HK-2 (cell line): ENCODE results near the gene PGD.
"Not testable (repeated sequence)": the region's sequence is repeated elsewhere in the genome, so short reads cannot be mapped to it uniquely, and the experiment has no call there.

ENCODE experiments used
- DNase-seq: peaks from one replicate; pipeline ENCODE4 v3.0.0-alpha.2; 2018; ENCODE audit not compliant: unreplicated experiment

Gene PGD

DNA sequence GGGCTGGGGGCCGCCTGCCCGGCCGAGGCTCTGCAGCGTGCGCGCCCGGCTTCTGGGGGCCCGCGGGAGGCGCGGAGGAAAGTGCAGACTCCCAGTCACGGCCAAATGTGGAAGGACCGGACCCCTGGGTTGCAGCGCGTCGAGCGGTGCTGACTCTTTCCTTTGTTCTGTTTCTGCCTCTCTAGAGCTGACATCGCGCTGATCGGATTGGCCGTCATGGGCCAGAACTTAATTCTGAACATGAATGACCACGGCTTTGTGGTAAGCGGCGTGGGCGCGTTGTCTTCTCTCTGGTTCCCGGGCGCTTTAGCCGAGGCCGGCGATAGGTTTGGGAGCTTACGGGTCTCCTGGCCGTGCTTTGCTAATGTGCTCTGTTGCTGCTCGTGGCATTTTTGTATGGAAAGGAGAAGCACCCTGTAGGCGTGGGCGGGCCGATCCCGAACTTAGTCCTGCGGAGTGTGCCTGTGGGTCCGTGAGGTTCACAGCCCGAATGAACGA is 629 bp downstream of the PGD start:
- DNase-seq, result no peak

- DNase-seq, result no peak
Measured at GRCh38 chr1:10400013-10400412, 1.1 kb downstream of the PGD start.

DNA sequence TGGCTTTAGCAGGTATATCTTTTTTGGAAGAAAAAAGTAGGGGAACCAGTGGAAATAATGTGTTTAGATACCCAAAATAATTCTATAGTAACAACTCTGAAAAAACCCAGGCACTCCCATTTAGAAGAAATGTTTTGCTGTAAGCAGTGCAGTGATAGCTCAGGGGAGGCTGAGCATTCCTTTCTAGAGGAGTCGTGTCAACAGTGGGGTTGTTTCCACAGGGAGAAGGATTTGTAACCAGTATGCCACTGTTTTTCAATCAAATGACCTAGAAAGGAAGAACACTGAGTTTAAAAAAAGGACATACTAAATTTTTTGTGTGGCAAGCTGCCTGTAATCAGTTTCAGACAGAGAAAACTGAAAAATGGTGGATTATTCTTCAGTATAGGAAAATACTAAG is 2.4 kb downstream of the PGD start:
- DNase-seq, result no peak

- DNase-seq, result no peak
Measured at GRCh38 chr1:10402729-10403274, 3.9 kb downstream of the PGD start.

DNA sequence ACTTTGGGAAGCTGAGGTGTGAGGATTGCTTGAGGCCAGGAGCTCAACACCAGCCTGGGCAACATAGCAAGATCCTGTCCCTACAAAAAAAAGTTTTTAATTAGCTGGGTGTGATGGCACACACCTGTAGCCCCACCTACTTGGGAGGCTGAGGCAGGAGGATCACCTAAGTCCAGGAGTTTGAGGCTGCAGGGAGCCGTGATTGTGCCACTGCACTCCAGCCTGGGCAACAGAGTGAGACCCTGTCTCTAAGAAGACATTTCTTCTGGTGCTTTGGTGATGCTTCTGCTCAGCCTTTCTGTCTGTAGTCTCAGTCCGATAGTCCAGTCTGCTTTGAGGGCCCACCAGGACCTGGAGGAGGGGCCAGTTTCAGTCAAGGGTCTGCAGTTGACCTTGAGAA is 8.3 kb downstream of the PGD start:
- no peak for DNase-seq

- DNase-seq, result no peak
Measured at GRCh38 chr1:10415211-10415930, 16.5 kb downstream of the PGD start.

- DNase-seq, result not testable (repeated sequence)
Measured at GRCh38 chr1:10415967-10416366, 17.1 kb downstream of the PGD start.

GRCh38 chr1:10418741-10419140 is 19.9 kb downstream of the PGD start:
- DNase-seq, result not testable (repeated sequence)

DNA sequence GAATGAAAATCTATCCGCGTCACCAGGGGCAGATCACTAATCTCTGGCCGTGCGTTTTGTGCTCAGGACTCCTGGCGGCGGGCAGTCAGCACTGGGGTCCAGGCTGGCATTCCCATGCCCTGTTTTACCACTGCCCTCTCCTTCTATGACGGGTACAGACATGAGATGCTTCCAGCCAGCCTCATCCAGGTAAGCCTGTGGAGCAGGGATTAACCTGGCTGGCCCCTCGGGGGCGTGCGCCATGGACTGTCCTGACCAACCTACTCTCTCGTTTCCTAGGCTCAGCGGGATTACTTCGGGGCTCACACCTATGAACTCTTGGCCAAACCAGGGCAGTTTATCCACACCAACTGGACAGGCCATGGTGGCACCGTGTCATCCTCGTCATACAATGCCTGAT is 20.5 kb downstream of the PGD start:
- no peak for DNase-seq

DNA sequence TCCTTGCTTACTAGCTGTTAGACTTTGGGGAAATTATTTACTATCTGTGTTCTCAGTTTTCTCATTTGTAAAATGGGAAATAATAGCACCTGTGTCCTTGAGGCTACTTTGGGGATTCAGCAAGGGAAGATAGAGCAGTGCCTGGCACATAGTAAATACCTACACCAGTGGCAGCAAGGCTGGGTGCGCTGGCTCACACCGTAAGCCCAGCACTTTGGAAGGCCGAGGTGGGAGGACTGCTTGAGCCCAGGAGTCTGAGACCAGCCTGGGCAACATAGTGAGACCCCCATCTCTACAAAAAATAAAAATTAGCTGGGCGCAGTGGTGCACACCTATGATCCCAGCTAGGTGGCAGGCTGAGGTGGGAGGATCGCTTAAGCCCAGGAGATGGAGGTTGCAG is 22.8 kb downstream of the PGD start:
- no peak for DNase-seq

GRCh38 chr1:10424034-10424433 is 25.2 kb downstream of the PGD start:
- no peak for DNase-seq

GRCh38 chr1:10424651-10425050 is 25.8 kb downstream of the PGD start:
- DNase-seq, result no peak

- not testable (repeated sequence) for DNase-seq
Measured at GRCh38 chr1:10425826-10426534, 27.1 kb downstream of the PGD start.

DNA sequence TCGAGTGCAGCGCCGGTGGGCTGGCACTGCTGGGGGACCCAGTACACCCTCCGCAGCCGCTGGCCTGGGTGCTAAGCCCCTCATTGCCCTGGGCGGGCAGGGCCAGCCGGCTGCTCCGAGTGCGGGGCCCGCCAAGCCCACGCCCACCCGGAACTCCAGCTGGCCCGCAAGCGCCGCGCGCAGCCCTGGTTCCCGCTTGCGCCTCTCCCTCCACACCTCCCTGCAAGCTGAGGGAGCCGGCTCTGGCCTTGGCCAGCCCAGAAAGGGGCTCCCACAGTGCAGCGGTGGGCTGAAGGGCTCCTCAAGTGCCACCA is 27.6 kb downstream of the PGD start:
- DNase-seq, result not testable (repeated sequence)

DNA sequence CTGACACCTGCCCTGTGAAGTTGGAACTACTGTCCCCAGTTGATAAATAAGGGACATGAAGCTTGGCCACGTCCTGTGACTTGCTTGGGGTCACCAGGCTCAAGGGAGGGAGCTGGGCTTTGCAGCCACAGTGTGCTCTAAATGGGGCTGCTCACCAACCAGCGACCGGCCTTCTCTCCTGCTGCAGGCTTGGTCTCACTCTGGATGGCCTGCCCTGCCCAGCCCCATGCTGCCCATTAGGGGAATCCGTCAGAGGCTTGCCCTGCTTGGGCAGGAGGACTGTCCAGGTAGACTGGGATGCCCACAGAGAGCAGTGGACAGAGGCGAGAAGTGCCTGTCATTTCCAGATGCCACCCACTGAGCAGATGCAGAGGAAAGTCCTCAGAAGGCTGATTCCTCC is 30.1 kb downstream of the PGD start:
- DNase-seq, result no peak

DNA sequence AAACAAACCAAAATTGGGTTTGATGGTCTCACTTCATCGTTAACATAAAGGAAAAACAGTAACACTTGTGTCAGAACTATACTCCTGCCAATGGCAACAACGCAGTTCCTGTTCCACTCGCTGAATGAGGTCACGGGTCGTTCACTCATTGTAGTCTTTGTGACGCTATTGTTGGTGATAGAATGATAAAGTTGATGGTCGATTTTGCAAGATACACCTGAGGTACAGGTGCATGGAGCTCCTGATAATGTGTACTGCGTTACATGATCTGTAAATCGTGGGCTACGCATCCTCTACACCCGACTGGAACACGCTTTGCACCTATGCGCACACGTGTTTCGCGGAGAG is 31.0 kb downstream of the PGD start:
- no peak for DNase-seq

DNA sequence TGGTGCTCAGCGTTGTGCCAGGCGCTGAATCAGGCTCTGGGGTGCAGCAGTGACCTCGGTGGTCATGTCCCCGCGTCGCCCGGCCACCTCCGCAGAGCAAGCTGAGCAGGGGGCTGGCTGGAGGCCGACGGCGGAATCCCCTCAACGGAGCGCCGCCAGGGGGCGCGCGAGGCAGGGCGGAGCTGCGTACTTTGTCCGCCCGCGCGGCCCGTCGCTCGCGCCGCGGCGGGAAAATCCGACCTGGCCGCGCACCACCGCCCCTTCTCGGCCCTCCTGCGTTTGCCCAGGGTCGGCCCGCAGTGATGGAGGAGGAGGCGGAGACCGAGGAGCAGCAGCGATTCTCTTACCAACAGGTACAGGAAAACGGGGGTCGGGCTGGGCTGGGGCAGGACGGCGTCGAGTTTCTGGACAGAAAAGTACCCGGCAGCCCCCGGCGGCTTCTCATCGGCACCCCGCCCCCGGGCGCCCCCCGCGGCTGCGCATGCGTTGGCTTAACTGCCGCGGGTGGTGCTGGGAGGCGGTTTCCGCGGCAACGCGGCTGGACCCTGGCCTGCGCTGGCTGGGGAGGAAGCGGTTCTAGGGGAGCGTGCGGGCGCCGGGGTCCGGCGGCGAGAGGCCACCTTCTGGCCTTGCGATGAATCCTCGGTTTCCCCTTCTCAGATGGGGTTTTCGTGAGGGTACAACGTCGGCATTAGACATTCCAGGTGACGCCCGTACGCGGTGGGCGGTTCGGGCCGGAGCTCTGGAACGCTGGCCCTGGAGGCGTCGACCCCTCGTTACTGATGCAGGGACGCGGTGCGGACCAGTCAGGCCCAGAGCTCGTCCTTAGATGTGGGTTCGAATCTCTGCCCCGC is 31.6 kb downstream of the PGD start, which contains the start of gene CENPS:
TSS of gene CENPS (plus strand) at position 218 of the 854 bp plus-strand sequence. CDS start at position 303, 85 bp downstream.
- DNase-seq, result peak; percentile 91

DNA sequence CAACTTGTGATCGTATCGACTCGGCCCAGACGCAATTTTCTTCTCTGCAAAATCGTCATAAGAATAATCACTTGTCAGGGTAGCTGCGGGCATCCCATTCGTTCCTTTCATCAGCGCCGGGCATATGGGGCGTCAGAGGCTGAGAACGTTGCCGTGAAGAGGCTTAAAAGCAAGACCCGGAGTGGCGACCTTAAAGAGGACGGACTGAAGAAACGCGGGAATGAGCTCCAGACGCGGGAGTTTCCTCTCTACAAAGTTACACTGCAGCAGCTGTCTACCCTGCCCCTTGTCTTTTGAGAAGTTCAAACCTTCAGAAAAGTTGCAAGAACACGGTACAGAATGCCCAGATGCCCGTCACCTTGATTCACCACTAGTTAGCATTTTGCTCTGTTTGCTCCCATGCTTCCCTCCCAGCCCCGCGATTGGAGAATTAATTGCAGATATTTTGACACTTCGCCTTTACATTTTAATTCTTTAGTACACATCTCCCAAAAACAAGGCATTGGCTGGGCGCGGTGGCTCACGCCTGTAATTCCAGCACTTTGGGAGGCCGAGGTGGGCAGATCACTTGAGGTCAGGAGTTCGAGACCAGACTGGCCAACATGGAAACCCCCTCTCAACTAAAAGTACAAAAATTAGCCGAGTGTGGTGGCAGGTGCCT is 32.3 kb downstream of the PGD start:
- DNase-seq, result no peak

DNA sequence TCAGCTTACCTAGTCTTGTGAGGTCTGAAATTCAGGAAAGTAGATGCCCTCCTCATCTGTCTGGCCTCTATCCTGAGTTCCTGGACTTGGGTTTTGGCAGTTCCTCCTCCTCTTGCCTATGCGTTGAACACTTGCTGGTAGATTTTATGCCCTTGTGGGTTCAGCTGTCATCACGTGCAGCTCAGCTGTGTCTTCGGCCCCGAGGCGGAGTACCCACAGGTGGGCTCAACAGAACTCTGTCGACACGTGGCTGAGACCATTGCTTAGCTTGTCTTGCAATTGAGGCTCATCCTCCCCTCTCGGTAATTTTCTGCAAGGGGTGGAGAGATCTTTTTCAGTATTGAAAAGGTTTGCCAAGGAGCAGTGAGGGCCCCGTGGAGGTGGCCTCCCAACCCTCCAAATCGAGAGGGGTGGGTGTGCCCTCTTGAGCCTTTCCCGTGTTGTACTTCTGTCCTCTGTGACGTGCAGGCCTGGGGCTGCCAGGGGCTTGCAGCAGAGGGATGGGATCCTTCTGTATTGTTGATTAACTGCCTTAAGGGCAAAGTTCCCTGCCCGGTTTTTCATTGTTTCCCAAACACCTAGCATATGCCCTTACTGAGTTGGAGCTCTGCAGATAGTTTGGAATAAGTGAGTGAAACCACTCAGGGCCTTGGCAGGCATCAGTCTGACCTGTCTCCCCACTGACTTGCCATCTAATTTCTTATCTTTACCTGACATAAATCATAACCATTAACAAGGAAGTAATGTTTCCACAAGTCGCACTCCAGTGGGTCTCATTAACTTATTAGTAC is 34.2 kb downstream of the PGD start:
- DNase-seq, result no peak

GRCh38 chr1:10433790-10434189 is 34.9 kb downstream of the PGD start:
- DNase-seq, result no peak

DNA sequence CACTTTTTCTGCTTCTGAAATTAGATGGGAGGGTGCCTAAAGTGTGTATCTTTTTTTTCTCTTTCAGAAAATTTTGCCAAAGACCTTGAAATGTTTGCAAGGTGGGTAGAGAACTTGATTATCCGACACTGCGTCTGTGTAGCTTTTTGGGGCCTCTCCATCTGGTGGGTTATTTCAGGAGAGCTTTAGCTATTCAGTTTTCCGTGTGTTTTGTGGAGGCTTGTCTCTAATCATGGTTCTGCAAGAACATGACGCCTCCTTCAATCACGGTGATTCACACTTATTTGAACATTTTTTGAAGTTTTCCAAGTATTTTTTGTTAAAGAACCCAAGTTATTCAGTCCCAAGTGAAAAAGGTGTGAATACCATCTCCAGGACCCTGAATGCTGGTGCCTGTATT is 35.7 kb downstream of the PGD start:
- DNase-seq, result no peak
